ENCODE results near the gene FAM111B.

The FAM111B gene

DNA sequence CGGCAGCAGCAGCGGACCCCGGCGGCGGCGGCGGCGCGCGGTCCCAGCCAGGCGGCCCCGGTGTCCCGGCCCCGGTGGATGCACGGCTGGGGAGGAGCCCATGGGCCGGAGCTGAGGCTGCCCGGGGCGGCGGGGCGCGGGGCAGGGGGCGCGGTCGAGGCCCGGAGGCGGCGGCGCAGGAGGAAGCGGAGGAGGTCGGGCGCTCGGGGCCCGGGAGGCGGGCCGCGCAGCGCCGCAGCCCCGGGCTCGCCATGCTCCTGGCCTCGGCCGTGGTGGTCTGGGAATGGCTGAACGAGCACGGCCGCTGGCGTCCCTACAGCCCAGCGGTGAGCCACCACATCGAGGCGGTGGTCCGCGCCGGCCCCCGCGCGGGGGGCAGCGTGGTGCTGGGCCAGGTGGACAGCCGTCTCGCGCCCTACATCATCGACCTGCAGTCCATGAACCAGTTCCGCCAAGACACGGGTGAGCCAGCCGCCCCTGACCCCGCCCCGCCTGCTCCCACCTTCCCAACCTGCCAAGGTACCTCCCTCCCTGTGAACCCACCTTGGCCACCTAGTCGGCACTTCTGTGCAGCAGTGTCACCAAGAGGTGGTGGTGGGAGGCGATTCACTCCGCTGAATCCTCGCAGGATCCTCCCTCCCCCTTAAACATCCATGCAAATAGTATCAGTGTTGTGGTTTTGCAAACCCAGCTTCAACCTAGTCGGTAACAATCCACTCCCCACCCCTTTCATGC is 65.5 kb downstream of the FAM111B start:
- peak; percentile 56 for DNase-seq

DNA sequence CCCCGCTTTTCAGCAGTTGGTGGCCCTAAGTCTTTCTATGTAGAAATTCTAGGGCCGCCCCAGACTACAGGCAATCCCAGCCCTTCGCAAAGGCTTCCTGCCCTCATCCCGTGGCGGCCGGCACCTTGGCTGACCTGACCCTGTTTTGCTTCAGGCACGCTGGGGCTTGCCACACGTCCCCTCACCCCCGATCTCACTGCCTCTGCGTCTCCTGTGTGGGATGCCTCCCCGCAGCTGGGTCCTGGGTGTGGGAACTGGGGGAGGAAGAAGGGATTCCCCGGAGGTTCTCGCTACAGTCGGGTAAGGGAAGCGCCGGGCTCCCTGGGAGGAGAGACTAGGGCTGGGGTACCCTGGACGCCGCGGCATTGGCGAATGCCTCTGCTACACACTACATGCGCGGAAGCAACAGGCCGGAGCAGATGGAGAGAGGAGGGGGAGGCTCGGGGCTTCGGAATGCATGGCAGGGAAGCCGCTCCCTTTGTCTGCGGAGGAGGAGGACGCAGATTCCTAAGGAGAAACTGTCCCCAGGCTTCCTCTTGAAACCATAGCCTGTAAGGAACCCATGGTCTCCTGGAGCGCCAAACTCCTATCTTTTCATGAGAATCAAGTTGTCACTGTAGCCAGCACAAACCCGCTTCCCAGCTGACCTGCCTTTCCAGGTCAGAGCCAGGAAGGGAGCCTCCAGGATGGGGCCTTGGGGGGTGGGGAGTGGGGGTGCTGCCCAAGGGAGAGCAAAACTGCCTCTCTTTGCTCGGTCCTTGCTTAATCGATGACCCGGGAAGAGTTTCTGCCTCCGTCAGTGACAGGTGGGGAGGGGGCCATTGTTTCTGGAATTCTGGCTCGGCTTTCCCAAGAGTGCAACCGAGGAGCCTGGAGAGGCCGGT is 66.3 kb downstream of the FAM111B start:
- TF ChIP-seq, protein P1, sequence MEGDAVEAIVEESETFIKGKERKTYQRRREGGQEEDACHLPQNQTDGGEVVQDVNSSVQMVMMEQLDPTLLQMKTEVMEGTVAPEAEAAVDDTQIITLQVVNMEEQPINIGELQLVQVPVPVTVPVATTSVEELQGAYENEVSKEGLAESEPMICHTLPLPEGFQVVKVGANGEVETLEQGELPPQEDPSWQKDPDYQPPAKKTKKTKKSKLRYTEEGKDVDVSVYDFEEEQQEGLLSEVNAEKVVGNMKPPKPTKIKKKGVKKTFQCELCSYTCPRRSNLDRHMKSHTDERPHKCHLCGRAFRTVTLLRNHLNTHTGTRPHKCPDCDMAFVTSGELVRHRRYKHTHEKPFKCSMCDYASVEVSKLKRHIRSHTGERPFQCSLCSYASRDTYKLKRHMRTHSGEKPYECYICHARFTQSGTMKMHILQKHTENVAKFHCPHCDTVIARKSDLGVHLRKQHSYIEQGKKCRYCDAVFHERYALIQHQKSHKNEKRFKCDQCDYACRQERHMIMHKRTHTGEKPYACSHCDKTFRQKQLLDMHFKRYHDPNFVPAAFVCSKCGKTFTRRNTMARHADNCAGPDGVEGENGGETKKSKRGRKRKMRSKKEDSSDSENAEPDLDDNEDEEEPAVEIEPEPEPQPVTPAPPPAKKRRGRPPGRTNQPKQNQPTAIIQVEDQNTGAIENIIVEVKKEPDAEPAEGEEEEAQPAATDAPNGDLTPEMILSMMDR (IDR thresholded peaks at IDR 0.05): no peak
- H3K9me3 Mint-ChIP-seq: no peaks in the 10 kb centered on the region
- H3K27ac Mint-ChIP-seq: peak overlapping the region; percentile 77
- peaks cover 34% of the 10 kb centered on the region for H3K4me1 Mint-ChIP-seq
- peak overlapping the region; percentile 94 for H3K4me3 Mint-ChIP-seq
- peaks cover 15% of the 10 kb centered on the region for H3K36me3 Mint-ChIP-seq (ENCODE audit: low read depth)
- peak; percentile 72 for DNase-seq
- H3K27me3 Mint-ChIP-seq (ENCODE audit: low read depth, poor library complexity): peaks cover 3% of the 10 kb centered on the region

More for the DNA sequence above, 65.5 kb downstream of the FAM111B start:
- peak overlapping the region; percentile 94 for H3K4me3 Mint-ChIP-seq
- peaks cover 3% of the 10 kb centered on the region for H3K27me3 Mint-ChIP-seq (ENCODE audit: low read depth, poor library complexity)
- H3K4me1 Mint-ChIP-seq: peaks cover 34% of the 10 kb centered on the region
- H3K36me3 Mint-ChIP-seq (ENCODE audit: low read depth): peaks cover 8% of the 10 kb centered on the region
- no peak overlapping the region for H3K27ac Mint-ChIP-seq
- no peaks in the 10 kb centered on the region for H3K9me3 Mint-ChIP-seq
- TF ChIP-seq, protein P1 (IDR thresholded peaks at IDR 0.05): no peak

DNA sequence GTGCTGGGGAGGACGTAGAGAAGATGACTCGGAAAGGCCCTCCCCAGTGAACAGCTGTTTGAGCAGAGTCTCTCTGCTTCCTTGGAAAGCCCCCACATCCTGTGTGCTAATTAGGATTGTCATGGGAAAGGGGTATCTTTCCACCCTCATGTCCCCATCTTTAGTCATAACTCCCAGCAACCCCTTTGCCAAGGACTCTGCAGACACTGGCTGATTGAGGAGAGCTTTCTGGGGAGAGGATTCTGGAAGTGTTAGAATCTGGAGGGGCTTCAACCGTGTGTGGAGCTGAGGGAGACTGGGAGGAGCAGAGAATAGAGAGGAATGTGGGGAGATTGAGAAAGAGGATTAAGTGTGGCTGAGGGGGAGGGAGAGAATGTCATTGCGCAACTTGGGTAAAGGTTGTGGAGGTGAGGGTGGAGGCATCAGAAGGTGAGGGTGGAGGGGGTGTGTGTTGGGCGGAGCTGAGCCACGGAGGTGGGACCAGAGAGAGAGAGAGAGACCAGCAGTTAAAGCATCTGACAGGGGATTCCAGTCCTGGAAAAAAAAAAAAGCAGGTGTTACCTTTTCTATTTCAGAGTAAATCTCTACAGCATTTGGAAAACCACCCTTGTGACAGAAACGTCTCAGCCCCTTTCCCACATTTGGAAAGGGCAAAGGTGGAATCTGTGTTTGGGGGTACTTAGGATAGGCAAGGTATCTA is 67.1 kb downstream of the FAM111B start:
- peak; percentile 12 for DNase-seq
- Mint-ChIP-seq H3K4me3 (peak overlapping the region; percentile 94), H3K9me3 (peaks cover 3% of the 10 kb centered on the region), H3K27me3 (ENCODE audit: low read depth, poor library complexity) (peaks cover 3% of the 10 kb centered on the region), H3K4me1 (peaks cover 34% of the 10 kb centered on the region), H3K27ac (no peak overlapping the region), H3K36me3 (ENCODE audit: low read depth) (peaks cover 19% of the 10 kb centered on the region)
- TF ChIP-seq, protein P1 (IDR thresholded peaks at IDR 0.05): no peak

DNA sequence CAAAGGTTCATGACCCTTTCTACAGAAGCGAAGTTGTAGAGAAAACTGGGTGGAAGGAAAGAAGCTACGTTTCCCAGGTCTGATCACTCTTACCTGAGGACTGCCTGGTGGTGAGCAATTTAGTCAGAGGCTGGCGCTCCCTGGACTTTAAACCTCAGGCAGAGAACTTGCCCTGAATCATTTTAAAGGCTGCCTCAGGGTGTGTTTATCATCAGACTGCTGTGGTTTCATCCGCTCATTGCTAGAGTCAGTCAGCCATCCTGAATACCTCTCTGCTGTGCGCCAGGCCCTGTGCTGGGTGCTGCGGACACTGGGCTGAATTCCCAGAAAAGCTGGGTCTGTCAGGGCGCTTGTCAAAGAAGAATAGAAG is 67.6 kb downstream of the FAM111B start:
- peaks cover 6% of the 10 kb centered on the region for H3K9me3 Mint-ChIP-seq
- H3K4me3 Mint-ChIP-seq: peak overlapping the region; percentile 94
- TF ChIP-seq, protein P1 (IDR thresholded peaks at IDR 0.05): no peak
- H3K36me3 Mint-ChIP-seq (ENCODE audit: low read depth): peaks cover 23% of the 10 kb centered on the region
- no peak for DNase-seq
- H3K27me3 Mint-ChIP-seq (ENCODE audit: low read depth, poor library complexity): peaks cover 3% of the 10 kb centered on the region
- no peak overlapping the region for H3K27ac Mint-ChIP-seq
- H3K4me1 Mint-ChIP-seq: peaks cover 34% of the 10 kb centered on the region

DNA sequence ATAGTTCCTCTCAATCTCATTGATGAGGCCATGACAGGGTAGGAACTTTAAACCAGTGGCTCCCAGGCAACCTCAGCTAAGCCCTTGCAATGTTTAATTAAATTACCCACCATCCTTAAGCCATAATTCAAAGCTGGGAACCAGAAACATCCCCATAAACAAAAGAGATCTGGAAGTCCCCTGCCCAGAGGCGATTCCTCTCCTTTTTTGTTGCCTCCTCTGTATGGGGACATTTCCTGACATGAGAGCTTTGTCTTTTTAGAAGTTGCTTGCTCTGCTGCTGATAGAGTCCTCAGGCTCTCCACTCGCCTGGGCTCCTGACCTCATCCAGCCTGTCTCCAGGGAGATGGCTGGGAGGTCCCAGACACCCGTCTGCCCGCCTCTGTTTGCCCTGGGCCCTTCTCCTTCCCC is 68.1 kb downstream of the FAM111B start:
- peaks cover 3% of the 10 kb centered on the region for H3K27me3 Mint-ChIP-seq (ENCODE audit: low read depth, poor library complexity)
- peak overlapping the region; percentile 56 for H3K27ac Mint-ChIP-seq
- H3K36me3 Mint-ChIP-seq (ENCODE audit: low read depth): peaks cover 27% of the 10 kb centered on the region
- H3K4me3 Mint-ChIP-seq: peak overlapping the region; percentile 94
- H3K4me1 Mint-ChIP-seq: peaks cover 34% of the 10 kb centered on the region
- TF ChIP-seq, protein P1 (IDR thresholded peaks at IDR 0.05): no peak
- no peak for DNase-seq
- peaks cover 9% of the 10 kb centered on the region for H3K9me3 Mint-ChIP-seq

Measured in nephron progenitor cell (in vitro differentiated cells).